Stimulated activated CD4-positive, alpha-beta T cell treated with anti-CD3 and anti-CD28 coated beads, Interleukin-15, amount 100 ng/mL, for 48 hours (primary cell): ENCODE measurements around the gene PAPPA2.
"Not testable (repeated sequence)": the region's sequence is repeated elsewhere in the genome, so short reads cannot be mapped to it uniquely, and the experiment has no call there.

Experiments used
- DNase-seq, 2 donors: peaks; one replicate each; pipeline ENCODE4 v3.0.0-alpha.2; 2020; ENCODE audit warnings: low read depth in 2 of 2

Gene PAPPA2, protein sequence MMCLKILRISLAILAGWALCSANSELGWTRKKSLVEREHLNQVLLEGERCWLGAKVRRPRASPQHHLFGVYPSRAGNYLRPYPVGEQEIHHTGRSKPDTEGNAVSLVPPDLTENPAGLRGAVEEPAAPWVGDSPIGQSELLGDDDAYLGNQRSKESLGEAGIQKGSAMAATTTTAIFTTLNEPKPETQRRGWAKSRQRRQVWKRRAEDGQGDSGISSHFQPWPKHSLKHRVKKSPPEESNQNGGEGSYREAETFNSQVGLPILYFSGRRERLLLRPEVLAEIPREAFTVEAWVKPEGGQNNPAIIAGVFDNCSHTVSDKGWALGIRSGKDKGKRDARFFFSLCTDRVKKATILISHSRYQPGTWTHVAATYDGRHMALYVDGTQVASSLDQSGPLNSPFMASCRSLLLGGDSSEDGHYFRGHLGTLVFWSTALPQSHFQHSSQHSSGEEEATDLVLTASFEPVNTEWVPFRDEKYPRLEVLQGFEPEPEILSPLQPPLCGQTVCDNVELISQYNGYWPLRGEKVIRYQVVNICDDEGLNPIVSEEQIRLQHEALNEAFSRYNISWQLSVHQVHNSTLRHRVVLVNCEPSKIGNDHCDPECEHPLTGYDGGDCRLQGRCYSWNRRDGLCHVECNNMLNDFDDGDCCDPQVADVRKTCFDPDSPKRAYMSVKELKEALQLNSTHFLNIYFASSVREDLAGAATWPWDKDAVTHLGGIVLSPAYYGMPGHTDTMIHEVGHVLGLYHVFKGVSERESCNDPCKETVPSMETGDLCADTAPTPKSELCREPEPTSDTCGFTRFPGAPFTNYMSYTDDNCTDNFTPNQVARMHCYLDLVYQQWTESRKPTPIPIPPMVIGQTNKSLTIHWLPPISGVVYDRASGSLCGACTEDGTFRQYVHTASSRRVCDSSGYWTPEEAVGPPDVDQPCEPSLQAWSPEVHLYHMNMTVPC (N-terminal part only)

DNA sequence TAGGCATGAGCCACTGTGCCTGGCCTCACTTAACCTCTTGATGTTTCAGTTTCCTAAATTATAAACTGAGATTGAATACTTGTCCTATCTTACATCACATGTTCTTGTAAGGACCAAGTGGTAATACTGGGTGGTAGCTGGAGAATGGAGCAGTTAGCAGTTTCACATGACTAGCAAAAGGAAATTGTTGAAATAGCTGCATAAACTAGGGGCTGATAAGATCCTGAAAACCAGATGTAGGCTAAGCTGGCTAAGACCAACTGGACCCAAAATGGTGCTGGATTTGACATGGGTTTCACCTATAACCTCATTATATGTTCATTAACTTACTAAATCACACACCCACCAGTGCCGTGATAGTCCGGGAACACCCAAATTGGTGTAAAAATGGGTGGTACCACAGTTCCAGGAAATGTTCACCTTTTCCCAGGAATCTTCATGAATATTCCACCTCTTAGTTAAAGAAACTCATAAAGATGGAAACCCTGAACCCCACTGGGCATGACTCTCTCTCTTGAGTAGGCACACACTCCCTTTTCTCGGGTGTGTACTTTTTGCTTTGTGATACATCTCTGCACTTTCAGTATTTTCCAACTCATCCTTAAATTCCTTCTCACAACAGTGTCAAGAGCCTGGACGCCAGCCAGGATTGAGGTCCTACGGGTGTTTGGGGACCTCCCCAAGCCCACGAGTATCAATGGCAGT is at the start of gene PAPPA2:
TSS of gene PAPPA2 (plus strand) at position 502 of the 705 bp plus-strand sequence. CDS start 93,148 bp downstream, outside the sequence.
- DNase-seq = no peak

DNA sequence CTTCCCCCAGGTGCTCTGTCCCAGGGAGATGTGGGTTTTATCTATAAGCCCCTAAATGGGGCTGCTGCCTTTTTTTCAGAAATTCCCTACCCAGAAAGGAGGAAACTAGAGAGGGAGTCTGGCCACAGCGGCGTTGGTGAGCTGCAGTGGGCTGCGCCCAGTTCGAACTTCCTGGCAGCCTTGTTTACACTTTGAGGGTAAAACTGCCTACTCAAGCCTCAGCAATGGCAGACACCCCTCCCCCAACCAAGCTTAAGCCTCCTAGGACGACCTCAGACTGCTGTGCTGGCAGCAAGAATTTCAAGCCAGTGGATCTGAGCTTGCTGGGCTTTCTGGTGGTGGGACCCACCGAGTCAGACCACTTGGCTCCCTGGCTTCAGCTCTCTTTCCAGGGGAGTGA is 46.2 kb upstream of the PAPPA2 start:
- DNase-seq = no peak

DNA sequence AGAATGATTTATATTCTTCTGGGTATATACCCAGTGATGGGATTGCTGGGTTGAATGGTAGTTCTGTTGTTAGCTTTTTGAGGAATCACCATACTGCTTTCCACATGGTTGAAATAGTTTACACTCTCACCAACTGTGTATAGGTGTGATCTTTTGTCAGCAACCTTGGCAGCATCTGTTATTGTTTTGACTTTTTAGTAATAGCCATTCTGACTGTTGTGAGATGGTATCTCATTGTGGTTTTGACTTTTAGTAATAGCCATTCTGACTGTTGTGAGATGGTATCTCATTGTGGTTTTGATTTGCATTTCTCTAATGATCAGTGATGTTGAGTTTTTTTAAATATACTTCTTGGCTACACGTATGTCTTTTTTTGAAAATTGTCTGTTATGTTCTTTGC is 43.4 kb upstream of the PAPPA2 start:
- not testable (repeated sequence) for DNase-seq

DNA sequence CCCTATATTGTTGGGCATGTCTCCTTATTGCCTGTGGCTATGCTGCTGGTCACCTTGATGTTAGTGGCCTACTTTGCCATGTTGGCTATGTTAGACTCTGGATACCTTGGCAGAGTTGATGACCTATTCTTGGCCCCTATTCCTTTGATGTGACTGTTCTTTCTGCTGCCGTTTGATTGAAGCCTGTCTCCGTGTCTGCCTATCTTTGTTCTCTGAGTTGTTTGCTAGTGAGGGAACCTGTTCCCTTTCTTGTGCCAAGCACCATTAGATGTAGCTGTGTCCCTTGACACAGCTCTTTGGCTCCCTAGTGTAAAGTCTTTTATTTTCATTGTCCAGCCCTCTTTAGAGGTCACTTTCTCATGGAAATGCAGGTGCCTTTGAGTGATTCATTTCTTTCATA is 28.7 kb upstream of the PAPPA2 start:
- no peak for DNase-seq

DNA sequence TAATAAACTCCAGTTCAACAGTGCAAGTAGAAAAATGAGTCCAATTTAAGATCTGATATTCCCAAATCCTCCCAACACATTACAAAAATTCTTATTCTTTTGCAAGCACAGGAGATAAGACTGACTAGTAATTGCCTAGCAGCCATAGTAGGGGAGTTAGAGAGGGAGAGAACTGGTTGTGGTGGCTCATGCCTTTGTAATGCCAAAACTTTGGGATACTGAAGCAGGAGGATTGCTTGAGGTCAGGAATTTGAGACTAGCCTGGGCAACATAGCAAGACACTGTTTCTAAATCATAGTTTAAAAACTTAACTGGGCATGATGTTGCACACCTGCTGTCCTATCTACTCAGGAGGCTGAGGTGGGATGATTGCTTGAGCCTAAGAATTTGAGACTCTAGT is 26.7 kb upstream of the PAPPA2 start:
- DNase-seq = no peak

DNA sequence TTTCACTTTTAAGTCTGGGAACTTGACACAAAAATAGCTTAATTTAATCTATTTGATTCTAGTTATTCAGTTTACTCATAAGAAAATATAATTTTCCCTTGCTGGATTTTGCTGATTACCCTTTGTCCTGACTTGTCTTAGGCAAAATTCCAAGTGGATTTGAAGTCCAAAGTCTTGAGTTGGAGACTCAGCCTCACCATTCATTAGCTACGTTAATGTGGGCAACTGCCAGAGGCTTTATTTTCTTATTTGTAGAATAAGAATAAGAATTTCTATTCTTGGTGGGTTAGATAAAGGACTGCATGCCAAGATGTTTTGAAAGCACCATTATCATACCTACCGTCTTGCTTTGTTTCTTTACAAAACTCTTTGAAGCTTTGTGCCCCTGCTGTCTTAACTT is 22.8 kb upstream of the PAPPA2 start:
- DNase-seq = no peak

DNA sequence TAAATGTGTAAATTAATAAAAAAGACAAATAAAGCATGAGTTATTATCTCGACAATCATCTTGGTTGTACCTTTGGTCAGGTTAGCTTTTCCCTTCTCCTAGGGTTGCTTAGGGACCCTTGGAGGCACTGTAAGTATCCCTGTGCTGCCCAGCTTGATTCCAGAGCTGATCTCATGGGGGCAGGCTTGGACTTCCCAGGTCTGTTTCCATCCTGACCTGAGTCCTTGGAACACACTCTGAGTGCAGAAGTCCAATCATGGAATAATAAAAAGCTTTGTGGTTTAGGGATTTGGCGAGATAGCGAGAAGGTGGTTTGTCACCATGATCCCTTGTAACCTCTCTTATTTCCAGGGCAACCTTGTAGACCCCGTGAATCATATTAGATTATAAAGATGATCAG is 18.7 kb upstream of the PAPPA2 start:
- DNase-seq = no peak

DNA sequence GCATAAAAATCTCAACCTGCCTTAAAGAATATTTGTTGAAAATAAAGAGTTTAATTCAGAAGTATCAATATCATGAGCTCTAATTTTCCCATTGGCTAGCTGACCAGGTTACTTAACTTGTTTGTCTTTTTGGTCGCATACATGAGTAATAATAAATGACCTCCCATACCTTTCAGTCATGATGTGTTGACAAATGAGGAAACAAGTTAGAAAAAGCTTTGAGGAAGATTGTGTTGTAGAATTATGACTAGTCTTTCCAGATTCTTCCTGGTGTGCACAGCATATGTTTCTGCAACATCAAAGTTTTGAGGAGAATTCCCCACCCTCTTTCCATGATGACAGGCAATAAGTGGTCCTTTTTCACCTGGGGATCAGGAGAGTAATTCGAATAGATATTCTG is 17.6 kb upstream of the PAPPA2 start:
- DNase-seq = no peak

DNA sequence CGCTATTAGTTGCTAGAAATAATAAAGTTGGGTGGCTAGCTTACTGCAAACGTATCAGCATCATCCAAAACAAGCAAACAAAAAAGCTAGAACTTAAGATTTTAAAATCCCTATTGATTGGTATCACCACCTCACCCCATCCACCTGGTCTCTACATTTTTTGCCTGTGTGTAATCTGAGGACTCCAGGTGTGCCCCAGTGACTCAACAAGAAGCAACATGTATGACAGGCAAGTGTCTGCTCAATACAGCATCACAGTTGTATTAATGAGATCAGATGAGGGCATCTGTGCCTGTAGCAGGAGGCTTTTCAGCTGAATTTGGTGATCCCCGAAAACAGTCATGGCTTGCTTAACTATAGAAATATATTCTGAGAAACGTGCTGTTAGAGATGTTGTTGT is 14.6 kb upstream of the PAPPA2 start:
- no peak for DNase-seq

DNA sequence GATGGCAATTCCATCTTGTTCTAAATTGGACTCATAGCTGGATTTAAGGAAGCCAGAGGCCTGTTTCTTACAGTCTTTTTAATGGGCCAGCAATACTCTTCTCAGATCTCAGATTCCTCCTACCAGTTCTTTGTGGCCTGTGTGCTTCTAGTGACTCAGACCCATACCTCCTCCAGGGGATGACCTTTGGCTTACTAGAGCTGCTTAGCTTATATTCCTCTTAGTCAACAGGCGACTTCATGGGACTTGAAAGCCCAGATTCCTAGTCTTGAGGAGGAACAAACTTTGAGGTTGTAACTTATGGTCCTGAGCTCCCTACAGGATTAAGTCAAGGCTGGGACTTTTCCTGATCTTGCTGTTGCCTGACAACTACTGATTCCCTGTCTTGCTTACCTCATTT is 12.4 kb upstream of the PAPPA2 start:
- DNase-seq = no peak

DNA sequence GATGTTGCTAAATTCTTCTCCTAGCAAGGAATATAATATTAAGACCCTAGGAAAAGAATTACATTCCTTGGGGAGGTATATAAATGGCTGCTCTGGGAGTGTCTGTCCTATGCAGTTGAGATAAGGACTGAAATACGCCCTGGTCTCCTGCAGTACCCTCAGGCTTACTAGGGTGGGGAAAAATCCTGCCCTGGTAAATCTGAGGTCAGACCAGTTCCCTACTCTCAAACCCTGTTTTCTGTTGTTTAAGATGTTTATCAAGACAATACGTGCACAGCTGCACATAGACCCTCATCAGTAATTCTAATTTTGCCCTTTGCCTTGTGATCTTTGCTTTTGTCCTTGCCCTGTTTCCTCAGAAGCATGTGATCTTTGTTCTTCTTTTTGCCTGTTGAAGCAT is 11.2 kb upstream of the PAPPA2 start:
- not testable (repeated sequence) for DNase-seq

DNA sequence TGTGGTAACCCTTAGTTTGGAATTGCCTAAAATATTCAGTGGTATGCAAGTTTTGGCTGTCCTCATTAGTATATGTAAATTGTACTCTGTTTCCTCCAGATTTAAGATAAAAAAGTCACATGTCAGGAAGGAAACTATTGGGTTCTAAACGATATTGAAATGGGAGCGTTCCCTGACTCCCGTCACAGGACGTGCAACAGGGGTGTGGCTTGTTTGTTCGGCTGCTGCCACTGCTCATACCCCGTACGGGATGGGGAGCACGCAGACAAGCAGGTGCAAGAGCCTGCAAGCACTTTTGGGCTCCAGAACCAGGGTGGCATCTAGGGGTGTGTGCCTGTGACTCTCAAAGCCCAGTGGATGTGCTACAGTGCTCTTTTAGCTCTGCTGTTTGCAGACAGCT is 6.2 kb upstream of the PAPPA2 start:
- DNase-seq = no peak

DNA sequence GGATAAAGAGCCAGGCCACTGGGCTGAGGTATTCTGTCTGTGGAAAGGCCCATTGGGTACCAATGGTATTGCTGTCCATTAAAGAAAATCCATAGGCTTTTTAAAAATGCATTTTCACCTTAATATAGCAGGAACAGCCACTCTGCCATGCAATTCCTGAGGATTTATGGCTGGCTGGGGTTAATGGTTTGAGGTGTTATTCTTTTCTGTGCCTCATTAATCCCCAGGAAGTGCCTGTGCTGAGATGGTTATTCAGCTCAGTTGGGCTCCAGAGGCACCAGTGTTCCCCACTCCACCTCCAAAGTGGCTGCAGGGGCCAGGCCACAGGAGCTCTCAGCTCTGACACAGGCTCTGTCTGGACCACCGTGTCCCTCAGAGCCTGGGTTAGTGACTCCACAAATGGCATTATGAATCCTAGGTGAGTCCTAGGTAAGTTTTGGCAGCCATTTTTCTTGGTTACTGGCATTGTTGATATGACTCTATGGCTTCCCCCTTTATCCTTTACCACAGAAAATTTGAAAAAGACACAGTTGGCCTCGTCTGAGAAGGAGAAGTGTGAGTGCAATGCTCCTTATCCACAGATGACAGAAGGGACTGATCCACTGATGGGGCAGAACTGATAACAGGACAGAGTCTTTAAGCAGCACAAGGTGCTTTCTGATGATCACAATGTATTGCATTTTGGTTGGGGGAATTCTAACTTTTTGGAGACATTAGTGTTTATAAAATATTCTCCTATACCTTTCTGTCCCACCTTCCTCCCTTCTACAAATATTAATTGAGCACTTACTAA is 2.2 kb upstream of the PAPPA2 start:
- no peak for DNase-seq

DNA sequence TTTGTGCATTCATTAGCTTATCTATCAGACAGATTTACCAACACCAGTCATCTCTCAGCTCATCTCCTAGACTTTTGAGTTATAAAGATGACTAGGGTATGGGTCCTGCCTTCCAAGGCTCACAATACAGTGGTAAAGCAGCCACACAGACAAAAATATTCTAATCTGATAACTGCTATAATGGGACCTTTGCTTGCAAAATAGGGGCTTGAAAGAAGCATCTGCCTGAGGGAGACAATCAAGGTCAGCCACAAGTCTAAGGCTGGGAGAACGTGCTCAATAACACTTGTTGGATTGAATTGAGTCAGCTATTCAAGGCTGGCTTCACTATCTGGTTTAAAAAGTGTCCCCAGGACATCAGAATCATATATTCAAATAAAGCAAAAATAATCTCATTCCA is 1.4 kb upstream of the PAPPA2 start:
- DNase-seq = no peak

DNA sequence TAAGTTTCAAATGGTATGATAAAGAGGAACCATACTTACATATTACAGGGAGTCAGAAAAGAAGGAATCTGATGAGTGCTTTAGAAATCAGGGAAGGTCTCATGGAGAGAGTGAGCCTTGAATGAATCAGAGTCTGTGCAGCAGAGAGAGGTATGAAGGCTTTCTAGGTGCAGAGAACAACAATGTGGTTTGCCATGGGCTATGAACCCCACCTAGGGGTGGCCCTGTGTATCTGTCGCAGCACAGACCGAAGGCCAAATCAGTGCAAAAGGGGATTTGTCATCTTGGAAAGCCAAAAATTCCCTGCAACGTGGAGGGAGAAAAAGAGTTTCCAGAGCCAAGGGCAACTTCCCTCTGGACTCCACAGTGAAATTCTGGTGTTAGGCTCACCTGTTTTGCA is 3.5 kb downstream of the PAPPA2 start:
- no peak for DNase-seq

DNA sequence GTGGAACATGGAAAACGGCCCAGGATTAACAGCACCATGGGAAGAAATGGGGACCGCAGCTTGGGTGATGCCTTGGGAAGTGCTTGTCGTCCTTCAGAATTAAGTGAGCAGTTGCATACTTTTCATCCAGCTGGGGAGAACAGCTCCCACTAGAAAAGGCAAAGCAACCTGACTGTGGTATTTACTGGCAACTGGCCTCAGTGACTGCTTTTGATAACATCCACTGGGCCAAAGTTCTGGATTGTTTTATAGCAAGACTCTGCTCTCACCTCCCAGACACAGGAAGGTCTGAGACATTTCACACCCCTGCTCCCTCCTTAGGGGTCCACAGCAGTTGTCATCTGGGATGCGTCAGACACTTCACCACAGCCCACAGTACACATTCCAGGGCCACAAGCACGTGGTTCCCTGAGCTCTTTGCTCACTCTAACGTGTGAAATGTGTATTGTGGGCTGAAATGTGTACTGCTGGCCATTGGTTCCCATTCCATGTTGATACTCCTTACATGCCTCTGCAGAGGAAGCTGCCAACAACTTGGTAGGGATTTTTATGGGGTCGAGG is 6.6 kb downstream of the PAPPA2 start:
- no peak for DNase-seq

DNA sequence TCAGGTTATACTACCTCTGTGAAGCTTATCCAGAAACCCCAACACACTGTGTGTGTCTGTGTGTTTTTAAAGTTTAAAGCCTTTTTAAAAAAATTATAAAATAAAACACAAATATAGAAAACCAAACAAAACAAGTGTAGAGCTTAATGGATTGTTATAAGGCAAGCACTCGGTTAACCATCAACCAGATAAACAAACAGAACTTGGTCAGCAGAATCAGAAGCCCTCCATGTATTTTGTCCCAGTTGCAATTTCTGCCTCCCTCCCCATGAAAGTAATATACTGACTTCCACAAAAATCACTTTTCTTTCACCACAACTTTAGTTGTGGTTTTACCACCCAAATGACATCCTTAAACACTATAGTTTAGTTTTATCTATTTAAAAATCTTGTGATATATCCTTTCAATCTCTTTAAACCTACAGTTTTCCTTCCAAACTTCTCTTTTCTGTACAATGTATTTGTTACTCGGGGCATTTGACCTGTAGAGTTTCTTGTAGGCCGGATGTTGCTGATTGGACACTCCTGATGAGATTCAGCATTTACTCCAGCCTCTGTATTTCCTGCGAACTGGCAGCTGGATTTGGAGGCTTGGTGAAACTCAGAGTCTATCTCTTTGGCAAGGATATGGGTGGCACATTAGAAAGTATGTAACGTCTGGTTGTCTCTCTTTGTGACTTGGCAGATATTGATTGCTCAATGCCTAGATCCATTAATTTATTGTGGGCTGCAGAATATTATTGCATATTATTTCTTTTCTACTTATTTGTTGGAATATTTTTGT is 8.6 kb downstream of the PAPPA2 start:
- no peak for DNase-seq

DNA sequence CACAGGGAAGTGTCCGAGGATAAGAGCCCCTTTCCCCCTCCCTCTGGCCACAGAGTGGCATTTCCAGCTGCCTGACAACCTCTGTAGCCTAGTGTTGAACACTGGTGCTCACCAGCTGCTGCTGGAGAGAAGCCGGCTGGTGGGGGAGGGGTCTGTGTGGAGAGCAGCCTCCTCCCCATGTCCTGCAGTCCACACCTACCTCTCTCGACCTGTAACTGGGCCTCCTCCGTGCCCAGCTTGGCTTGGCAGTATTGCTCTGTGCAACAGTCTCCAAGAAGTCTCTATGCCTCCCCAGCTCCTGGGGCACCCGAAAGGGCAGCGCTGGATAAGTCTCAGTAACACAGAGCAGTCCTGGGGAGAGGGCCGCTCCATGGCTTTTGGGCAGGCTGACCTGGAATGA is 17.0 kb downstream of the PAPPA2 start:
- no peak for DNase-seq

DNA sequence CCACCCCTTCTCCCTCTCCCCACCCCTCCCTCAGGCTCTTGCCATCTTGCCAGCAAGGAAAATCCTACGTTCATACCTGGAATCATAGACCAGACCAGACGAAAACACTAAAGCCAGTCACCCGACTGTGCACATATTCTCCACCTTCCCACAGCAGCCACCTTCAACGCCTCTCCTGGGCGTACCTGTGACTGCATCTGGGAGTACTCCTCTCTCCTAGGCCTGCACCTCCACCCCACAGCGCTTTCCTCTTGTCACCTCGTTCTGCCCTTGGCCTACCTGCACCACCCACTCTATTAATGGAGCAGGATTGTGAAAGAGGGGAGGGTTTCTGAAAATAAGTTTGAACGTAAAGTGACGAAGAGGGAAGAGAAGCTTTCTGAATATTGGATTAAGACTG is 17.8 kb downstream of the PAPPA2 start:
- DNase-seq = no peak

DNA sequence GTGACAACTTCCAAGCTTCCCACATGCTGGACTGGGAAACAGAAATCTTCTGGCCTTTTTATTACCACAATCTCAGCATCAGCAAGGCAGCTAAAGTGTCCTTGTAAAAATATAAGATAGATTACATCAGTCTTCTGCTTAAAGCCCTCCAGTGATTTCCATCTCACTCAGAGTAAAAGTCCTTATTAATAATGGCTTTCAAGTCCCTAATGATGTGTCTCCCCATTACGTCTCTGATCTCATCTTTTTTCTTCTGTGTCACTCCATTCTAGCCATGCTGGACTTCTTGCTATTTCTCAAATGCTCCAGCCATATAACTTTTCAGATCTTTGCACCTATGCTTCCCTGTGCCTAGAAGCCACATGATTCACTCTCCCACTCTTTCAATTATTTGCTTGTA is 22.1 kb downstream of the PAPPA2 start:
- DNase-seq = no peak
